Glomerular endothelial cell (primary cell): ENCODE results near the gene OCA2. TPM values are rescaled to one million over a fixed set of nuclear protein-coding genes. Genes with fewer than 3 reads are reported as not detected.

Experiments used
- DNase-seq: peaks from one replicate; pipeline ENCODE4 v3.0.0-alpha.2; 2011; ENCODE audit warnings: low read depth, low spot score; ENCODE audit errors: extremely low read depth
- total RNA-seq: library from RNA; depleted of rRNA; stranded (reverse); fragments of >200 nt; gene quantifications from 2 replicates; pipeline ENCODE4 v1.2.3, GENCODE V29; 2015

The OCA2 gene
- total RNA-seq, 1 donor from 2014 or later, result not detected

- DNase-seq, result no peak
Measured at GRCh38 chr15:28005004-28005527, 94.0 kb downstream of the OCA2 start.

DNA sequence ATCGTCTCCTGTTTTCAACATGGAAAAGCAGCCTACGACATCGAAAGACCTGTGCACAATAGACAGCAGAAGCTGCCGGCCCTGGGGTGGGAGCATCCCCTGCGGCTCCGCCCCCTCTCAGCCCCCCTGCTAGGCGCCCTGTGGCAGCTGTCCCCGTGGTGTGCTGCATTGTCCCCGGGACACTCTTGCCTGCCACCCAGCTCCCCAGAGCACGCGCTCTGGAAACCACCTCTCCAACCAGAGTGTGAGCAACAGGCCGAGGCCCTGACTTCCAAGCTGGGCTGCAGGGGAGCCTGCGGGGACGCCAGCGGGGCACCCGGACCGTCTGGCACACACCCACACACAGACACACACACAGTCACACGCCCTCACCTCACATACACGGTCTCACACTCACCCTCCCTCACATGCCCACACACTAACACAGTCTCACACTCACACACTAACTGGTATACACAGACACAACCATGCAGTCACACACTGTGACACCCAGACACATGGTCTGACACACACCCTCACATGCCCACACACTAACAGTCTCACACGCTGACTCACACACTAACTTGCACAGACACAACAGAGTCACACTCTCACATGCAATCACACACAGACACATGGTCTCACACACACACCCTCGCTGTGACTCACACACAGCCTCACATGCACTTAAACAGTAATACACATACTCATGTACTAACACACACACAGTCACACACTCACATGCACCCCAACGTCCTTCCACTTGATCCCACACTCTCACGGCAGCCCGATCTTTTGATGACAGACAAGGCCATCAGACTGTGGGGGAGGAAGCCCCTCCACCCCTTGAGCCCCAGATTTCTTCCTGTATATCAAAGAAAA is 94.7 kb downstream of the OCA2 start:
- no peak for DNase-seq

DNA sequence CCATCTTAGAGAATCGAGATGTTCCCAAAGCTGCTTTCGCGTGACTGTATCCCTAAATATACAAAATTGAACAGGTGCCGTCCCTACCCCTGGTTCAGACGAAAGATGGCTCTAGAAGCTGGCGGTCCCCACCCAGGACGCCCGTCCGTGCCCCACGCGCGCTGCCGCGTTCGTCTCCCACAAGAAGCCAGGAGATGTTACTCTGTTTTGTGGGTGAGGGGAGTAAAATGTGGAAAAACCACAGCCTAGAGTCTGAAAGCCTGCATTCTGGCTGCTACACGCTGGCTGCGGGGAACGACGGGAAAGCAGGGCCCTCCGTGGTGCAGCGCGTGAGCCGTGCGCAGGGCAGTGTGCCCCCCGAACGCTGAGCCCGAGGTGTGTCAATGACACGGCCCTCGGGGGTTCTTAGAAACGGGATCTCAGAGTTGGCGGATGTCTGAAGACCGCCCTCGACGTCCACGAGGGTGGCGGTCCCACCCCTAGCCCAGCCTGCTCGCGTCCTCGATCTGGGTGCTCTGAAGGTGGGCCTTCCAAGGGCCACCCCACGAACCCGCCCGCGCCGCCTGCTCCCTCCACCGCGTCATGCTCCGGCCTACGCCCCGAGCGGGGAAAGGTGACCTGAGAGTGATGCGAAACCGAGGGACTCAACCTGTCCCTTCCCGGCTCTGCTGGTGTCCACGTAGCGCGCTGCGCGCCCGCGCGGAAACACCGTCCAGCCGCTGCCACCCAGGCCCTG is 95.6 kb downstream of the OCA2 start:
- no peak for DNase-seq

- DNase-seq, result no peak
Measured at GRCh38 chr15:28002867-28003266, 96.2 kb downstream of the OCA2 start.

GRCh38 chr15:28002136-28002861 is 96.8 kb downstream of the OCA2 start:
- DNase-seq, result no peak

DNA sequence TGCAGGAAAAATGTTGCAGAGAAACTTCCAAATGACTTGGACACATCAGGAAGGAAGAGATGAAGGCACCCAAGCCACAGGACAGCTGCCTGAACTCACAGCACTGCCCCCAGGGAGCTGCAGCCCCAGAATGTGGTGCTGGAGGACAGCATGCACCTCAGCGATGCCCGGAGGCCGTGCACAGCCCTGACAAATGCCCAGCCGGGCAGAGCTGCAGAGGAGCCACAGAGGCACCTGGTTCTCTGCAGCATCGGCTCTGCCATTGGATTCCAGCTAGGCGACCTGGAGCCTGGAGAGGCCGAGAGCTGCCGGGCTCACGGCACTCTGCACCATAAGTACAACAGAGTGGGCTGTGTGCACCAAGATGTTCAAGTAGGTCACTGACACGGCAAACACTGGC is 97.5 kb downstream of the OCA2 start:
- DNase-seq, result no peak

GRCh38 chr15:27993996-27994780 is 104.9 kb downstream of the OCA2 start:
- no peak for DNase-seq

DNA sequence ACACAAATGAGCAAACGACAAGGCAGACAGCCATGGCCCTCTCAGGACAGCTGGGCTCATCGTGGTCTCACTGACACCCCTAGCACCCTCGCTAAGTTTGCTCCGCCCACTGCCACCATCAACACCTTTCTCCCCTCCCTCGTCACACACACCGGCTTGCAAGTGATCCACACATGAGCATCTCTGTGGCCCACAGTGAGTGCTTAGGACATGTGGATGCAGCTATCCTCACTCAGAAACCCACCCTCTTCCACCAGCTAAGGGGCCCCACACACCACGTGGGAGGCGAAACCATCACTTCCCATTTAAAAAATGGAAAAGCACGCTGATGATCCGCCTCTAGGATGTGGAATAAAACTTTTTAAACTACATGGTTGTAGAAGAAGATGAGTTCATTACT is 105.6 kb downstream of the OCA2 start:
- no peak for DNase-seq

DNA sequence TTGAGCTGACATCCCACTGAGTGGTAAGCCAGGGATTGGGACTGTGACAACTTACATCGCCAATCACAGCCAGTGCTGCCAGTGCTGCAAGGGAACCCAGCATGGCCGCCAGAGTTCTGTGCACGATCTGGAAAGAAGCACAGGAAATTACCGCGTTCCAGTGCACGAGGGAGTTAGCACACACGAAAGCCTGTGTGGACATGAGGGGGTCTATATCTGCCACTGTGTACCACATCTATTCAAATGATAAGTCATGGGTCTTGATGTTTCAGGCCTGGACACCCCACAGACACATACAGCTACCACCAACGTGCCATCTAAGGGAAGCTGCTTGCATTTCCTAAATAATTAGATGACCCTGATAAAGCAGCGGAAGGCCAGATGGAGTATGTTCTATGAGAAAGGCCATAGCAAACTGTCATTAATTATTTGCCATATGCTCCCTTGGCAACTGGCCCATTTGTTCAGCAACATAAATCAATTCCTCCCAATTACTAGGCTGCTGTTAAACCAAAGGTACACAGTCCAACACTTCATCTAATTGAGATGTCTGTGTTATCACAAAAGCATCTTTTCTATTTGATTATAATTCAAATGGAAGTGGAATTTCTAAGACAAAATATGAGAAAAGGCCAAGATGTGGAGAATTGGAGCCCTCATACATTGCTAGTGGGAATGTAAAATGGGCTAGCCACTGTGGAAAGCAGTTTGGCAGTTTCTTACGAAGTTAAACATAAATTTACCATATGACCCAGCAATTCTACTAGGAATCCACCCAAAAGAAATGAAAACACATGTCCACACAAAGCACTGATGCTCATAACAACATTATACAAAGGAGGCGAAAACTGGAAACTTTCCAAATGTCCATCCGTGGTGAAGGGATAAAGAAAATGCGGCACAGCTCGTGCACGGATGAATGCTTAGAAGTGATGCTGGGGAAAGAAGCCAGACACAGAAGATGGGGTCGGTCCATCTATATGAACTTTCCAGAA is 108.3 kb downstream of the OCA2 start:
- DNase-seq, result no peak

DNA sequence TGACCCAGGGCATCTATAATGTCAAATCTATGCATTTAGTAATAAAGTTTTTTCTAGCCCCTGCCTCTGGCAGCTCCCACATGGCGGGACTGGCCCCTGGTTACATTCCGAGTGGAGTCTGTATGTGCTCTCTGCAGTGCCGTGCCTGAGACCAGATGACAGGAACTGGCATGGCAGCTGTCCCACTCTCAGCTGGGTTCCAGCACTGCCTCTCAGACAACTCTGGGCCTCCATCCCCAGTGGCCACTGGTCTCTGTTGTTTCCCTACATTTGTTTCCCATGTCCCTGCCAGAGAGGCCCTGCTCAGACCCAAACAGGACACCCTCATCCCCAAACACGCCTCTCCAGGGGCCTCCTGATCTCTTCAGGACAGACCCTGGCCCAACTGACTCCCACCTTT is 109.3 kb downstream of the OCA2 start:
- no peak for DNase-seq

DNA sequence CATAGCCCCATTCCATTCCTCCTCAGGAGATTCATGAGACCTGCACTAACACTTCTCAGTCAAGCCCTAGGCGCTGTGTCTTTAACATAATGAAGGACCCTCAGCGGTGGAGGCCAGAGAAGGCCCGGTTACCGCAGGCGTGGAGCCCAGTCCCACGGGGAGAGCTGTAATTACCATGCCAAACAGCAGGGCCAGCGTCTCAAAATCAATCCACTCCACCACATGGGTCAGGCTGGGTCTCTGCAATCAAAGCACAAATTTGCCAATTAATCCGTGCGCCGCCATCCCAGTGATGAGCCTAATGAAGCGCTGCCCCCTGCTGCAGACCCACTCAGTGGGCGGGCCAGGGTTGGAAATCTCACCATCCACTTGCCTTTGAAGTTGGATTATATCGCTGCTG is 109.7 kb downstream of the OCA2 start:
- no peak for DNase-seq

- no peak for DNase-seq
Measured at GRCh38 chr15:27985099-27985498, 114.0 kb downstream of the OCA2 start.

GRCh38 chr15:27983496-27983895 is 115.6 kb downstream of the OCA2 start:
- DNase-seq, result no peak

GRCh38 chr15:27977696-27978095 is 121.4 kb downstream of the OCA2 start:
- no peak for DNase-seq

DNA sequence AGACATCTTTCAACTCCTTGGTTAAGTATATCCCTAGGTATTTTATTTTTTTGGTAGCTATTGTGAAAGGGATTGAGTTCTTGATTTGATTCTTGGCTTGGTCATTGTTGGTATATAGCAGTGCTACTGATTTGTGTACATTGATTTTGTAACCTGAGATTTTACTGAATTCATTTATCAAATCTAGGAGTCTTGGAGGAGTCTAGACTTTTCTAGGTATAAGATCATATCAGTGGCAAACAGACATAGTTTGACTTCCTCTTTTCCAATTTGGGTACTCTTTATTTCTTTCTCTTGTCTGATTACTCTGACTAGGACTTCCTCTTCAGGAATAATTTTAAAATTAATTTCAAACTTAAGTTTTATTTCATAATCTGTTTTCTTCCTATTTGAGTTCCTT is 125.2 kb downstream of the OCA2 start:
- no peak for DNase-seq

DNA sequence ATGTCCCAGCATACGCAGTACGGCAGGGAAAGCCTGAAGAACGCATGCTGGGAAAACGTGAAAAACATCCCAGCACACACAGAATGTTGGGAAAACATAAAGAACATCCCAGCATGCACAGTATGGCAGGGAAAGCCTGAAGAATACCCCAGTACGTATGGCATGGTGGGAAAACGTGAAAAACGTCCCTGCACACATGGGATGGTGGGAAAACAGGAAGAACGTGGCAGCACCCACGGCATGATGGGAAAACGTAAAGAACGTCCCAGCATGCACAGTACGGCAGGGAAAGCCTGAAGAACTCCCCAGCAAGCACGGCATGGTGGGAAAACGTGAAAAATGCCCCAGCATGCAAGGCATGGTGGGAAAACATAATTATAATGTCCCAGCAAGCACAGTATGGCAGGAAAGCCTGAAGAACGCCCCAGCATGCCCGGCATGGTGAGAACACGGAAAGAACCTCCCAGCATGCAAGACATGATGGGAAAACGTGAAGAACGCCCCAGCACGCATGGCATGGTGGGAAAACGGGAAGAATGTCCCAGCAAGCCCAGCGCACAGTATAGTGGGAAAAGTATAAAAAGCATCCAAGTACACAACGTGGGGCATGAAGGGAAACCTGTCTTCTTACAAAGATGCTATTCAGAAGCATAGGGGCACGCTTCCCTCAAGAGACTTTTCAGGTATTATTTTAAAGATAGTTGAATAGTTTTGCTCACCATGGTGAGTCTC is 128.3 kb downstream of the OCA2 start:
- no peak for DNase-seq

DNA sequence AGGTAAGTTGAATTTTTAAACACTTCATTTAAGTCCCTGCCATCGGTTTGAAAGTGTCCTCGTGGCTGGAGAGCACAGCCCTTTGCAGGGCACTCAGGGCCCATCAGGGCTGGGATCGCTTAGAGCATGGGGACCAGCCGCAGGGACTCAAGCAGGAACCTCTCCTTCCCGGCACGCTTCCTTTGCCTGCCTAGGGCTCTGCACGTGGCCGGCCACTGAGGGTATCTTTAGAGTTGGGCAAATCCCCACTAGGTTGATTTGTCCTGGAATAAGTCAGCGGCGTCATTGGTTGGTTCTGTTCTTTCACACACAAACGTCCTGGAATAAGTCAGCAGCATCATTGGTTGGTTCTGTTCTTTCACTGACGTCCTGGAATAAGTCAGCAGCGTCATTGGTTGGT is 131.6 kb downstream of the OCA2 start:
- DNase-seq, result no peak

DNA sequence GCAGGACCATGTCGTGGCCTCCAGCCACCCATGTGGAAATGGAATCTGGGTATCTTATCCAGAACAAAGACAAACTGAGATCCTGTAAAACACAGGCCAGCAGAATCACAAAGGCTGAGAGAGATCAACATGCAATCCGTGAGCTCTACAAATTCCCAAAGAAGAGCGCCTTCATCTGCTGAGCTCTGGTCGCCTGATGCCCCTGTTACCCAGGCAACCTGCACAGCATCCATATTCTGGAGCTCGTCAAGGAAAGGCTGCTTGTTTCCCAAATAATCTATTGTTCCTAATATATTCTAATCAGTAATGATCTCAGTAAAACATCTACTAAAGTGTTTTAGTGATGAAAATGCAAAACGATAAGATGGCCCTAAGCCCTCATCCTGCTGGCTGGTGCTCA is 133.6 kb downstream of the OCA2 start:
- no peak for DNase-seq

- no peak for DNase-seq
Measured at GRCh38 chr15:27961801-27962200, 137.3 kb downstream of the OCA2 start.
